ENCODE measurements around the gene ALOX12B. TPM values are rescaled to one million over a fixed set of nuclear protein-coding genes. Genes with fewer than 3 reads are reported as not detected.

The ALOX12B gene
- polyA plus RNA-seq, 2 of the 4 experiments (the other 2 are of a cell fraction), result 0.63 to 1.0 TPM

DNA sequence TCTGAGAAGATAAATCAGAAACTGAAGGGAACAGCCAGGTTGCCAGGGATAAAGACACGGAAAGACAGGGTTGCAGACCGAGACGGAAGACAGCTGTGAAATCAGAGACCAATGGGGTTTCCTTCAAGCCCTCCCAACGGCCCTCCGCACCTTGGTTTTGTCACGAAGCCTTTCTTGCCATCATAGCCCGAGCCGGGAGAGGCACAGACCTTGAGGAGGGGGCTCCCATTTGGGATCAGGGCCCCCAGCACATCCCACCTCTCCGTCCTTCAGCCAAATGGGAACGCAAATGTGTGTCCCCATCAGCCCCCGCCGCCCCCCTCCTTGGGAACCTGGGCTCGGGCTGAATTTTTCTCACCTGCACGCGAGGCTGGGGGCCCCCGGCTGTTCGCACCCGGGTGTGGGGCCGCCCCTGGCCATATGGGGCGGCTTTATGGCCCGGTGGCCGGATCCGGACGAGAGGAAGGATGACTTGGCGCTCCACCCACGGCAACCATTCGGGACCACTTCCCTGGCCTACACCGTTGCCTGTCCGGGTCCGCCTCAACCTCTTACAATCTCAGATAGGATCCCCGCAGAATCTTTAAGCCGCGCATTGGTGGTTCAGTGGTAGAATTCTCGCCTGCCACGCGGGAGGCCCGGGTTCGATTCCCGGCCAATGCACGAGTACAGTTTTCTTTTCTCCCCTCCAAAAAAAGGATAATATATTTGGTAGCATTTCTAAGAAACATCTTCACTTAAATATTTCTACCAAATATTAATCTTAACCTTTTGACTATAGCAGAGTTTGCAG is 37.8 kb upstream of the ALOX12B start:
- peak in 1 of 2 experiments; percentile 18; a peak in 3 of 6 replicates for ATAC-seq
- H3K27ac ChIP-seq, result peak overlapping the region; percentile 73 to 86
- CTCF ChIA-PET, result interaction anchor here (1.3 to 26.5 kb wide), 8 partner anchors 8 to 176 kb away, joined by 5 to 601 read pairs (median 56); partner anchors contain the start of genes PER1 and VAMP2
- DNase-seq (ENCODE audit: low read depth in 1 of 2, low spot score in 1 of 2), result peak; percentile 81 to 84
- no peaks in the 10 kb centered on the region for H3K9me3 ChIP-seq
- peaks cover 19% of the 10 kb centered on the region for H3K4me1 ChIP-seq
- H3K4me2 ChIP-seq, result peak overlapping the region; percentile 95
- POLR2A ChIA-PET, result interaction anchor here (0.7 to 3.9 kb wide), 7 partner anchors 12 to 236 kb away, joined by 4 to 35 read pairs (median 8); partner anchors contain the start of genes BORCS6 and CTC1
- peak overlapping the region; percentile 56 for H3K4me3 ChIP-seq
- FAIRE-seq, result no peak
- WGBS (ENCODE audit: missing lambda C conversion rate), result 15% methylated on average over 30 of the region's 40 CpGs
- TF ChIP-seq, protein P1, sequence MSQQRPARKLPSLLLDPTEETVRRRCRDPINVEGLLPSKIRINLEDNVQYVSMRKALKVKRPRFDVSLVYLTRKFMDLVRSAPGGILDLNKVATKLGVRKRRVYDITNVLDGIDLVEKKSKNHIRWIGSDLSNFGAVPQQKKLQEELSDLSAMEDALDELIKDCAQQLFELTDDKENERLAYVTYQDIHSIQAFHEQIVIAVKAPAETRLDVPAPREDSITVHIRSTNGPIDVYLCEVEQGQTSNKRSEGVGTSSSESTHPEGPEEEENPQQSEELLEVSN (IDR thresholded peaks at IDR 0.05; ENCODE audit: borderline replicate concordance, low read depth), result peak; percentile 44; the same call in 1 of the 2 replicates
- TF ChIP-seq, protein P2, sequence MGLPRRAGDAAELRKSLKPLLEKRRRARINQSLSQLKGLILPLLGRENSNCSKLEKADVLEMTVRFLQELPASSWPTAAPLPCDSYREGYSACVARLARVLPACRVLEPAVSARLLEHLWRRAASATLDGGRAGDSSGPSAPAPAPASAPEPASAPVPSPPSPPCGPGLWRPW (IDR thresholded peaks at IDR 0.05), result no peak
- TF ChIP-seq CHD2 (IDR thresholded peaks at IDR 0.05; ENCODE audit: low read length, partially characterized antibody), result no peak
- no peak for TF ChIP-seq FOSL2 (IDR thresholded peaks at IDR 0.05)
- TF ChIP-seq FOSL2 (CRISPR knock-in tag; IDR thresholded peaks at IDR 0.05), result peak; percentile 33; the same call in 1 of the 2 replicates
- TF ChIP-seq CBX2 (IDR thresholded peaks at IDR 0.05; ENCODE audit: borderline replicate concordance, low read depth), result no peak
- TF ChIP-seq MAZ (IDR thresholded peaks at IDR 0.05; ENCODE audit: borderline replicate concordance, low read depth, low read length), result peak; percentile 61; the same call in 1 of the 2 replicates
- TF ChIP-seq JUN (IDR thresholded peaks at IDR 0.05), result peak; percentile 68 to 90; a peak in 4 of 5 replicates
- no peak for TF ChIP-seq BHLHE40 (IDR thresholded peaks at IDR 0.05; ENCODE audit: low read depth, low read length)
- TF ChIP-seq GATA3 (IDR thresholded peaks at IDR 0.05; ENCODE audit: borderline replicate concordance), result peak; percentile 6; the same call in 1 of the 2 replicates
- no peak for TF ChIP-seq ZSCAN20 (CRISPR knock-in tag; IDR thresholded peaks at IDR 0.05)
- TF ChIP-seq EHF (CRISPR knock-in tag; IDR thresholded peaks at IDR 0.05), result no peak
- no peak for TF ChIP-seq ZFP36 (IDR thresholded peaks at IDR 0.05; ENCODE audit: borderline replicate concordance, partially characterized antibody)
- TF ChIP-seq KDM5A (IDR thresholded peaks at IDR 0.05), result no peak
- peak; percentile 8; the same call in 1 of the 3 replicates for TF ChIP-seq SMC3 (IDR thresholded peaks at IDR 0.05)
- no peak for TF ChIP-seq PHF8 (IDR thresholded peaks at IDR 0.05; ENCODE audit: borderline replicate concordance, low read depth)
- TF ChIP-seq HOXB5 (CRISPR knock-in tag; IDR thresholded peaks at IDR 0.05), result no peak; the same call in 1 of the 2 replicates
- TF ChIP-seq CHD4 (IDR thresholded peaks at IDR 0.05; ENCODE audit: borderline replicate concordance), result no peak
- TF ChIP-seq, protein P3, sequence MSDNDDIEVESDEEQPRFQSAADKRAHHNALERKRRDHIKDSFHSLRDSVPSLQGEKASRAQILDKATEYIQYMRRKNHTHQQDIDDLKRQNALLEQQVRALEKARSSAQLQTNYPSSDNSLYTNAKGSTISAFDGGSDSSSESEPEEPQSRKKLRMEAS (IDR thresholded peaks at IDR 0.05), result peak; percentile 73
- TF ChIP-seq HDAC2 (IDR thresholded peaks at IDR 0.05), result no peak
- 0 out of 2 replicates have a peak, but pooled peaks have one; percentile 33 for TF ChIP-seq RCOR1 (IDR thresholded peaks at IDR 0.05; ENCODE audit: low read depth, low read length)
- TF ChIP-seq NFE2L2 (conservative IDR thresholded peaks at IDR 0.05; ENCODE audit: low read length), result no peak
- peak in 1 of 2 experiments; percentile 36; a peak in 1 of 4 replicates for TF ChIP-seq CEBPB (IDR thresholded peaks at IDR 0.05)
- peak; percentile 93 for TF ChIP-seq SREBF2 (IDR thresholded peaks at IDR 0.05)
- TF ChIP-seq CBX8 (IDR thresholded peaks at IDR 0.05), result no peak
- TF ChIP-seq ZC3H11A (IDR thresholded peaks at IDR 0.05), result no peak
- TF ChIP-seq, protein P4, sequence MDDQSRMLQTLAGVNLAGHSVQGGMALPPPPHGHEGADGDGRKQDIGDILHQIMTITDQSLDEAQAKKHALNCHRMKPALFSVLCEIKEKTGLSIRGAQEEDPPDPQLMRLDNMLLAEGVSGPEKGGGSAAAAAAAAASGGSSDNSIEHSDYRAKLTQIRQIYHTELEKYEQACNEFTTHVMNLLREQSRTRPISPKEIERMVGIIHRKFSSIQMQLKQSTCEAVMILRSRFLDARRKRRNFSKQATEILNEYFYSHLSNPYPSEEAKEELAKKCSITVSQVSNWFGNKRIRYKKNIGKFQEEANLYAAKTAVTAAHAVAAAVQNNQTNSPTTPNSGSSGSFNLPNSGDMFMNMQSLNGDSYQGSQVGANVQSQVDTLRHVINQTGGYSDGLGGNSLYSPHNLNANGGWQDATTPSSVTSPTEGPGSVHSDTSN (IDR thresholded peaks at IDR 0.05), result peak; percentile 76
- no peak for TF ChIP-seq FOXS1 (CRISPR knock-in tag; IDR thresholded peaks at IDR 0.05)
- TF ChIP-seq MAFK (IDR thresholded peaks at IDR 0.05; ENCODE audit: partially characterized antibody), result no peak
- TF ChIP-seq KDM1A (IDR thresholded peaks at IDR 0.05; ENCODE audit: low read depth), result no peak
- no peak for TF ChIP-seq HEYL (CRISPR knock-in tag; IDR thresholded peaks at IDR 0.05)
- no peak; a peak in 1 of 5 replicates for TF ChIP-seq EP300 (IDR thresholded peaks at IDR 0.05)
- TF ChIP-seq NR3C1 (IDR thresholded peaks at IDR 0.05), result no peak
- TF ChIP-seq, protein P5, sequence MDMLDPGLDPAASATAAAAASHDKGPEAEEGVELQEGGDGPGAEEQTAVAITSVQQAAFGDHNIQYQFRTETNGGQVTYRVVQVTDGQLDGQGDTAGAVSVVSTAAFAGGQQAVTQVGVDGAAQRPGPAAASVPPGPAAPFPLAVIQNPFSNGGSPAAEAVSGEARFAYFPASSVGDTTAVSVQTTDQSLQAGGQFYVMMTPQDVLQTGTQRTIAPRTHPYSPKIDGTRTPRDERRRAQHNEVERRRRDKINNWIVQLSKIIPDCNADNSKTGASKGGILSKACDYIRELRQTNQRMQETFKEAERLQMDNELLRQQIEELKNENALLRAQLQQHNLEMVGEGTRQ (IDR thresholded peaks at IDR 0.05), result no peak
- TF ChIP-seq ZNF302 (CRISPR knock-in tag; IDR thresholded peaks at IDR 0.05), result no peak
- TF ChIP-seq, protein P6, sequence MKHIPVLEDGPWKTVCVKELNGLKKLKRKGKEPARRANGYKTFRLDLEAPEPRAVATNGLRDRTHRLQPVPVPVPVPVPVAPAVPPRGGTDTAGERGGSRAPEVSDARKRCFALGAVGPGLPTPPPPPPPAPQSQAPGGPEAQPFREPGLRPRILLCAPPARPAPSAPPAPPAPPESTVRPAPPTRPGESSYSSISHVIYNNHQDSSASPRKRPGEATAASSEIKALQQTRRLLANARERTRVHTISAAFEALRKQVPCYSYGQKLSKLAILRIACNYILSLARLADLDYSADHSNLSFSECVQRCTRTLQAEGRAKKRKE (CRISPR knock-in tag; IDR thresholded peaks at IDR 0.05; ENCODE audit: low read depth), result no peak; the same call in 1 of the 2 replicates
- TF ChIP-seq, protein P7, sequence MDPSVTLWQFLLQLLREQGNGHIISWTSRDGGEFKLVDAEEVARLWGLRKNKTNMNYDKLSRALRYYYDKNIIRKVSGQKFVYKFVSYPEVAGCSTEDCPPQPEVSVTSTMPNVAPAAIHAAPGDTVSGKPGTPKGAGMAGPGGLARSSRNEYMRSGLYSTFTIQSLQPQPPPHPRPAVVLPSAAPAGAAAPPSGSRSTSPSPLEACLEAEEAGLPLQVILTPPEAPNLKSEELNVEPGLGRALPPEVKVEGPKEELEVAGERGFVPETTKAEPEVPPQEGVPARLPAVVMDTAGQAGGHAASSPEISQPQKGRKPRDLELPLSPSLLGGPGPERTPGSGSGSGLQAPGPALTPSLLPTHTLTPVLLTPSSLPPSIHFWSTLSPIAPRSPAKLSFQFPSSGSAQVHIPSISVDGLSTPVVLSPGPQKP (IDR thresholded peaks at IDR 0.05; ENCODE audit: low read depth, low read length), result no peak
